Gastroesophageal sphincter (tissue), 3 donors: ENCODE measurements around the gene TMEM273.

Experiments used
- EP300 ChIP-seq: sonication (generic); formaldehyde crosslinking; IDR thresholded peaks from one replicate; pipeline ENCODE4 v1.6.1; 2017; ENCODE audit warnings: antibody characterized with exemption, mild to moderate bottlenecking
- POLR2AphosphoS5 ChIP-seq: sonication (generic); formaldehyde crosslinking; IDR thresholded peaks from one replicate; pipeline ENCODE4 v1.6.1; 2017; ENCODE audit warnings: antibody characterized with exemption
- TF ChIP-seq, protein P1 (sequence below), 4 experiments: fragments of 200-600 bp in 2 of 4; fragments of 450-650 bp in 2 of 4; sonication (generic) in 1 of 4; IDR thresholded peaks; one replicate each; pipeline ENCODE4 v1.5.1; 2017 to 2019; ENCODE audit warnings: antibody characterized with exemption in 4 of 4, mild to moderate bottlenecking in 2 of 4, moderate library complexity in 2 of 4

- TF ChIP-seq, protein P1, sequence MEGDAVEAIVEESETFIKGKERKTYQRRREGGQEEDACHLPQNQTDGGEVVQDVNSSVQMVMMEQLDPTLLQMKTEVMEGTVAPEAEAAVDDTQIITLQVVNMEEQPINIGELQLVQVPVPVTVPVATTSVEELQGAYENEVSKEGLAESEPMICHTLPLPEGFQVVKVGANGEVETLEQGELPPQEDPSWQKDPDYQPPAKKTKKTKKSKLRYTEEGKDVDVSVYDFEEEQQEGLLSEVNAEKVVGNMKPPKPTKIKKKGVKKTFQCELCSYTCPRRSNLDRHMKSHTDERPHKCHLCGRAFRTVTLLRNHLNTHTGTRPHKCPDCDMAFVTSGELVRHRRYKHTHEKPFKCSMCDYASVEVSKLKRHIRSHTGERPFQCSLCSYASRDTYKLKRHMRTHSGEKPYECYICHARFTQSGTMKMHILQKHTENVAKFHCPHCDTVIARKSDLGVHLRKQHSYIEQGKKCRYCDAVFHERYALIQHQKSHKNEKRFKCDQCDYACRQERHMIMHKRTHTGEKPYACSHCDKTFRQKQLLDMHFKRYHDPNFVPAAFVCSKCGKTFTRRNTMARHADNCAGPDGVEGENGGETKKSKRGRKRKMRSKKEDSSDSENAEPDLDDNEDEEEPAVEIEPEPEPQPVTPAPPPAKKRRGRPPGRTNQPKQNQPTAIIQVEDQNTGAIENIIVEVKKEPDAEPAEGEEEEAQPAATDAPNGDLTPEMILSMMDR (IDR thresholded peaks at IDR 0.05) = no peak
- TF ChIP-seq EP300 (no peak), POLR2AphosphoS5 (no peak)
These were observed 69.6 kb downstream of the TMEM273 start for GRCh38 chr10:49118430-49119074.
